ENCODE data around the gene BMP8B.
"Not testable (repeated sequence)": the region's sequence is repeated elsewhere in the genome, so short reads cannot be mapped to it uniquely, and the experiment has no call there.

The BMP8B gene

DNA sequence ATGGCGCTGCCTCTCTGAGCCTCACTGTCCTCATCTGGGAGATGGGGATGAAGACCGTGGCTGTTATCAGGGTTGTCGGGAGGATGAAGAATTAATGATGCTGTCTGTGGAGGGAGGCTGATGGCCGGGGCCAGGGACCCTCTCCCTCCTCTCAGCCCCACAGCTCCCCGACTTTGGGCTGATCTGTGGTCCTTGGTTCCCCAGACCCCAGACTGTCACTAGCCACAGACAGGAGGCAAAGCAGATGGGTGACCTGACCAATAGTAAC lies 1.6 kb downstream of the BMP8B start:
- not testable (repeated sequence) for H3K36me3 ChIP-seq (ENCODE audit: insufficient read depth, low read depth, low read length); H3K4me3 ChIP-seq (ENCODE audit: low read length); H3K4me1 ChIP-seq (ENCODE audit: insufficient read depth, low read length); H3K9me3 ChIP-seq (ENCODE audit: insufficient read depth, low read depth, low read length); H3K27ac ChIP-seq (ENCODE audit: low read length); H3K9ac ChIP-seq (ENCODE audit: low read depth, low read length)
- H3K27me3 ChIP-seq (ENCODE audit: insufficient read depth, low read length): peaks cover 80% of the 10 kb centered on the region

GRCh38 chr1:39786303-39787107 lies 2.2 kb downstream of the BMP8B start:
- not testable (repeated sequence) for H3K27ac ChIP-seq (ENCODE audit: low read length); H3K9ac ChIP-seq (ENCODE audit: low read depth, low read length); H3K4me3 ChIP-seq (ENCODE audit: low read length); H3K36me3 ChIP-seq (ENCODE audit: insufficient read depth, low read depth, low read length); H3K4me1 ChIP-seq (ENCODE audit: insufficient read depth, low read length); H3K9me3 ChIP-seq (ENCODE audit: insufficient read depth, low read depth, low read length)
- H3K27me3 ChIP-seq (ENCODE audit: insufficient read depth, low read length): peaks cover 81% of the 10 kb centered on the region

DNA sequence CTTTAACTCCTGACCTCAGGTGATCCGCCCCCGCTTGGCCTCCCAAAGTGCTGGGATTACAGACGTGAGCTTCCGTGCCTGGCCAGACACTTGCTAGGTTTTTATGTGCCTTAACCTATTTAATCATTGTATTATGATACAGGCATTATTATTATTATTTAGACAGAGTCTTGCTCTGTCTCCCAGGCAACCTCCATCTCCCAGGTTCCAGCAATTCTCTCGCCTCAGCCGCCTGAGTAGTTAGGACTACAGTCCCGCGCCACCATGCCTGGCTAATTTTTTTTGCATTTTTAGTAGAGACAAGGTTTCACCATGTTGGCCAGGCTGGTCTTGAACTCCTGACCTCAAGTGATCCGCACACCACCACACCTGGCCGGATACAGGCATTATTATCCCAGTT lies 6.0 kb downstream of the BMP8B start:
- not testable (repeated sequence) for H3K36me3 ChIP-seq (ENCODE audit: insufficient read depth, low read depth, low read length); H3K4me3 ChIP-seq (ENCODE audit: low read length); H3K4me1 ChIP-seq (ENCODE audit: insufficient read depth, low read length); H3K27ac ChIP-seq (ENCODE audit: low read length); H3K9me3 ChIP-seq (ENCODE audit: insufficient read depth, low read depth, low read length); H3K9ac ChIP-seq (ENCODE audit: low read depth, low read length)
- H3K27me3 ChIP-seq (ENCODE audit: insufficient read depth, low read length): peaks cover 68% of the 10 kb centered on the region

DNA sequence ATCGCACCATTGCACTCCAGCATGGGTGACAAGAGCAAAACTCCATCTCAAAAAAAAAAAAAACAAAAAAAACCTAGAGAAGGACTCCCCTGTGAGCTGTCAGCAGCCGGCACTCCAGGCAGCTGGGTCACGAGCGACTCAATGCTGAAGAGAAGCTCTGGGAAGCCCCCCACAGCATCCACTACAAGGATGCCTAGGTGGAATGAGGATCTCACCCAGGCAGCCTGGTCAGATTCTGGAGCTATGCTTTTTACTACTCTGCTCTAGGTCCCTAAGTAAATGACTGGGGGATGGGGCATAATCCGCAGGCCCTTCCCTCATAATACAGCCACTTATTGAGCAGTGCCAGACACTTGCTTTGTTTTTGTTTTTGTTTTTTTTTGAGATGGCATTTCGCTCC lies 6.6 kb downstream of the BMP8B start:
- no peaks in the 10 kb centered on the region for H3K4me1 ChIP-seq (ENCODE audit: insufficient read depth, low read length)
- peaks cover 64% of the 10 kb centered on the region for H3K27me3 ChIP-seq (ENCODE audit: insufficient read depth, low read length)
- no peak overlapping the region for H3K27ac ChIP-seq (ENCODE audit: low read length)
- H3K9me3 ChIP-seq (ENCODE audit: insufficient read depth, low read depth, low read length): no peaks in the 10 kb centered on the region
- no peak overlapping the region for H3K9ac ChIP-seq (ENCODE audit: low read depth, low read length)
- H3K4me3 ChIP-seq (ENCODE audit: low read length): no peak overlapping the region
- H3K36me3 ChIP-seq (ENCODE audit: insufficient read depth, low read depth, low read length): no peaks in the 10 kb centered on the region

GRCh38 chr1:39781349-39781715 lies 7.3 kb downstream of the BMP8B start:
- Histone ChIP-seq H3K4me1 (ENCODE audit: insufficient read depth, low read length) (no peaks in the 10 kb centered on the region), H3K36me3 (ENCODE audit: insufficient read depth, low read depth, low read length) (no peaks in the 10 kb centered on the region), H3K4me3 (ENCODE audit: low read length) (no peak overlapping the region), H3K27ac (ENCODE audit: low read length) (no peak overlapping the region), H3K9ac (ENCODE audit: low read depth, low read length) (no peak overlapping the region), H3K9me3 (ENCODE audit: insufficient read depth, low read depth, low read length) (no peaks in the 10 kb centered on the region), H3K27me3 (ENCODE audit: insufficient read depth, low read length) (peaks cover 61% of the 10 kb centered on the region)

DNA sequence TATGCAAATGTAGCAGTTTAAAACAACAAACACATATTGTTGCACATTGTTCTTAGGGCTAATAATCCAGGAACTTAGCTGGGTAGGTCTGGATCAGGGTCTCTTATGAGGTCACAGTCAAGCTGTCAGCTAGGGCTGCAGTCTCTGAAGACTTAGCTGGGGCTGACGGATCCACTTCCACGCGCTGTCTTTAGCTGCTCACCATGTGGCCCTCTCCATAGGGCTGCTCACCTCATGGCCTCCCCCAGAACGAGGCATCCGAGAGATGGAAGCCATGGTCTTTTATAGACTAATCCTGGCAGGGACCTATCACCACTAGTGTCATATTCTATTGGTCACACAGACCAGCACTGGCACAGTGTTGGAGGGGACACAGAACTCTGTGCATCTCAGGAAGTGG lies 8.8 kb downstream of the BMP8B start:
- Histone ChIP-seq H3K4me3 (ENCODE audit: low read length) (no peak overlapping the region), H3K27me3 (ENCODE audit: insufficient read depth, low read length) (peaks cover 50% of the 10 kb centered on the region), H3K27ac (ENCODE audit: low read length) (no peak overlapping the region), H3K36me3 (ENCODE audit: insufficient read depth, low read depth, low read length) (no peaks in the 10 kb centered on the region), H3K9ac (ENCODE audit: low read depth, low read length) (no peak overlapping the region), H3K4me1 (ENCODE audit: insufficient read depth, low read length) (no peaks in the 10 kb centered on the region), H3K9me3 (ENCODE audit: insufficient read depth, low read depth, low read length) (no peaks in the 10 kb centered on the region)

- Histone ChIP-seq H3K9ac (ENCODE audit: low read depth, low read length) (no peak overlapping the region; the same call in 1 of the 2 replicates), H3K4me1 (ENCODE audit: insufficient read depth, low read length) (no peaks in the 10 kb centered on the region), H3K4me3 (ENCODE audit: low read length) (no peak overlapping the region), H3K36me3 (ENCODE audit: insufficient read depth, low read depth, low read length) (no peaks in the 10 kb centered on the region), H3K27me3 (ENCODE audit: insufficient read depth, low read length) (peaks cover 50% of the 10 kb centered on the region), H3K9me3 (ENCODE audit: insufficient read depth, low read depth, low read length) (no peaks in the 10 kb centered on the region), H3K27ac (ENCODE audit: low read length) (no peak overlapping the region)
Observed at GRCh38 chr1:39779137-39779536, 9.5 kb downstream of the BMP8B start.

DNA sequence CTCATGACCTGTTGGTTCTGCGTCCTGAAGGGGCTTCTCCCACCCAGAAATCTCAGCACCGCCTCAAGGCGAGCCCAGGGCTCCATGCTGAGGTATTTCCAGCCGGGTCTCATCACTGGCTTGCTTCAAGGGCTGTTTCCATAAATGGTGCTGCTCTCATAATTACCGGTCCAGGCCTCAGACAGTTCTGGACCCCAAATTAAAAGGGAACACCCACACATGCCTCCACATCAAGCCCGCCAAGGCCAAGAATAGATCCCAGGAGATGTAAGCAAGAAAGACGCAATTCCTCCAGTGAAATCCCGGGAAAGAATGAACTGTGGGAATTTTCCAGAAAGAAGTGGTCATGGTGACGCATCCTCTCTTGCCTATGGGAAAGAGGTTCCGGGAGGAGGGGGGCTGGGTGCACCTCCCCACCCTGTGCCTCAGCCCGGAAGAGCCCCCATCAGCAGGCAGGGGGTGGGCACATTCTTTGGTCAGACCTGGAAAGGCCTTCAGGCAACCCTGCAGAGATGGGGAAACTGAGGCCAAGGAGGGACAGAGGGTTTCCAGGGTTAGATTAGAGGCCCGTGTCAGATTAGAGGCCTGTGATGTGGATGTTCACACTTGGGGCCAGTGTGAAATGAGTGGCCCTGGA lies 10.1 kb downstream of the BMP8B start:
- not testable (repeated sequence) for H3K9ac ChIP-seq (ENCODE audit: low read depth, low read length); H3K27ac ChIP-seq (ENCODE audit: low read length); H3K9me3 ChIP-seq (ENCODE audit: insufficient read depth, low read depth, low read length); H3K36me3 ChIP-seq (ENCODE audit: insufficient read depth, low read depth, low read length); H3K4me1 ChIP-seq (ENCODE audit: insufficient read depth, low read length); H3K4me3 ChIP-seq (ENCODE audit: low read length)
- H3K27me3 ChIP-seq (ENCODE audit: insufficient read depth, low read length): peaks cover 46% of the 10 kb centered on the region

GRCh38 chr1:39777896-39778295 lies 10.8 kb downstream of the BMP8B start:
- not testable (repeated sequence) for H3K4me1 ChIP-seq (ENCODE audit: insufficient read depth, low read length); H3K36me3 ChIP-seq (ENCODE audit: insufficient read depth, low read depth, low read length); H3K9ac ChIP-seq (ENCODE audit: low read depth, low read length); H3K4me3 ChIP-seq (ENCODE audit: low read length); H3K9me3 ChIP-seq (ENCODE audit: insufficient read depth, low read depth, low read length); H3K27ac ChIP-seq (ENCODE audit: low read length)
- H3K27me3 ChIP-seq (ENCODE audit: insufficient read depth, low read length): peaks cover 39% of the 10 kb centered on the region

DNA sequence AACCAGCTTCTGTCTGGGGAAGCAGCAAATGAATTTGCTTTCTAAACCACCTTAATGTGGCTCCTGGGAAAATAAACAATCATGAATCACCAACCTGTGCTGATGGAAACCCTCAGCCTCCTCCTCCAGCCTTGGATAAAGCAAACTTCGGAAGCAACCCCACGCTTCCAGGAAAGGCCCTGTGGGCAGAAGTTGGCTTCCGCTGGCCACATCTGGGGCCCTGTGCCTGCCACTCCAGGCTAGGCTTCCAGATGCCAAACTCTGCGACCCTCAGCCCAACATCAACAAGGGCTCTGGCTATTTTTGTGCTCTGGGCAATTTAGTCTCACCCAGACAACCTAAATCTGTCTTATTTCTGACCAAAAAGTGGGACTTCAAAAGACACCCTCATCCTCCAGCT lies 11.4 kb downstream of the BMP8B start:
- no peak overlapping the region for H3K9ac ChIP-seq (ENCODE audit: low read depth, low read length)
- H3K36me3 ChIP-seq (ENCODE audit: insufficient read depth, low read depth, low read length): no peaks in the 10 kb centered on the region
- no peak overlapping the region for H3K27ac ChIP-seq (ENCODE audit: low read length)
- no peaks in the 10 kb centered on the region for H3K4me1 ChIP-seq (ENCODE audit: insufficient read depth, low read length)
- no peaks in the 10 kb centered on the region for H3K9me3 ChIP-seq (ENCODE audit: insufficient read depth, low read depth, low read length)
- peaks cover 34% of the 10 kb centered on the region for H3K27me3 ChIP-seq (ENCODE audit: insufficient read depth, low read length)
- H3K4me3 ChIP-seq (ENCODE audit: low read length): no peak overlapping the region

- H3K4me1 ChIP-seq (ENCODE audit: insufficient read depth, low read length): no peaks in the 10 kb centered on the region
- no peak overlapping the region for H3K27ac ChIP-seq (ENCODE audit: low read length)
- no peak overlapping the region for H3K9ac ChIP-seq (ENCODE audit: low read depth, low read length)
- no peak overlapping the region for H3K4me3 ChIP-seq (ENCODE audit: low read length)
- no peaks in the 10 kb centered on the region for H3K36me3 ChIP-seq (ENCODE audit: insufficient read depth, low read depth, low read length)
- H3K9me3 ChIP-seq (ENCODE audit: insufficient read depth, low read depth, low read length): no peaks in the 10 kb centered on the region
- peaks cover 38% of the 10 kb centered on the region for H3K27me3 ChIP-seq (ENCODE audit: insufficient read depth, low read length)
Observed at GRCh38 chr1:39776886-39777285, 11.8 kb downstream of the BMP8B start.

DNA sequence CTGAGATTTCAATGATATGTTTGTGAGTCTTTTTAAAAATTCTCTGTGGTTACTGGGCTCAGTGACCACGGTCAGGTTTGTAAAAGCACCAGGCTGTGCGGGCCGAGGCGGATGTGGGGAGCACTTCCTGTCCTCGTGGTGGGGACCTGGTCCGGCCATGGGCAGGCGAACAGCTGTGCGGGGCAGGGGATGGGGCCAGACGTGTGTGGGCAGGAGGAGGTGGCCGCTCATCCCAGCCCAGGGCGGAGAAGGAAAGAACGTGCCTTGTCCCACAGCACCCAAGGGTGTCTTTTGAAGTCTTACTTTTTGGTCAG lies 12.3 kb downstream of the BMP8B start:
- no peak overlapping the region for H3K27ac ChIP-seq (ENCODE audit: low read length)

More for the DNA sequence above, 12.3 kb downstream of the BMP8B start:
- no peak overlapping the region for H3K9ac ChIP-seq (ENCODE audit: low read depth, low read length)
- H3K9me3 ChIP-seq (ENCODE audit: insufficient read depth, low read depth, low read length): no peaks in the 10 kb centered on the region
- peaks cover 37% of the 10 kb centered on the region for H3K27me3 ChIP-seq (ENCODE audit: insufficient read depth, low read length)
- no peak overlapping the region for H3K4me3 ChIP-seq (ENCODE audit: low read length)
- no peaks in the 10 kb centered on the region for H3K36me3 ChIP-seq (ENCODE audit: insufficient read depth, low read depth, low read length)
- H3K4me1 ChIP-seq (ENCODE audit: insufficient read depth, low read length): no peaks in the 10 kb centered on the region

All from iPS-20b (cell line).